KOPT-K1 (cell line): ENCODE results near the gene AGMO.

Experiments used
- H3K27ac ChIP-seq: fragments of 200-600 bp; sonication (generic); 2 replicates; pipeline ENCODE4 v1.5.1; 2016; ENCODE audit warnings: antibody characterized with exemption, mild to moderate bottlenecking, low read depth, low read length; ENCODE audit not compliant: poor library complexity, severe bottlenecking
- H3K36me3 ChIP-seq: fragments of 200-600 bp; sonication (generic); 2 replicates; pipeline ENCODE4 v1.5.1; 2017; ENCODE audit warnings: antibody characterized with exemption, mild to moderate bottlenecking, low read length, moderate library complexity; ENCODE audit not compliant: insufficient read depth
- H3K9me3 ChIP-seq: fragments of 200-600 bp; sonication (generic); 2 replicates; pipeline ENCODE4 v1.5.1; 2017; ENCODE audit warnings: antibody characterized with exemption, low read length, mild to moderate bottlenecking; ENCODE audit not compliant: insufficient read depth, poor library complexity, severe bottlenecking

AGMO gene

DNA sequence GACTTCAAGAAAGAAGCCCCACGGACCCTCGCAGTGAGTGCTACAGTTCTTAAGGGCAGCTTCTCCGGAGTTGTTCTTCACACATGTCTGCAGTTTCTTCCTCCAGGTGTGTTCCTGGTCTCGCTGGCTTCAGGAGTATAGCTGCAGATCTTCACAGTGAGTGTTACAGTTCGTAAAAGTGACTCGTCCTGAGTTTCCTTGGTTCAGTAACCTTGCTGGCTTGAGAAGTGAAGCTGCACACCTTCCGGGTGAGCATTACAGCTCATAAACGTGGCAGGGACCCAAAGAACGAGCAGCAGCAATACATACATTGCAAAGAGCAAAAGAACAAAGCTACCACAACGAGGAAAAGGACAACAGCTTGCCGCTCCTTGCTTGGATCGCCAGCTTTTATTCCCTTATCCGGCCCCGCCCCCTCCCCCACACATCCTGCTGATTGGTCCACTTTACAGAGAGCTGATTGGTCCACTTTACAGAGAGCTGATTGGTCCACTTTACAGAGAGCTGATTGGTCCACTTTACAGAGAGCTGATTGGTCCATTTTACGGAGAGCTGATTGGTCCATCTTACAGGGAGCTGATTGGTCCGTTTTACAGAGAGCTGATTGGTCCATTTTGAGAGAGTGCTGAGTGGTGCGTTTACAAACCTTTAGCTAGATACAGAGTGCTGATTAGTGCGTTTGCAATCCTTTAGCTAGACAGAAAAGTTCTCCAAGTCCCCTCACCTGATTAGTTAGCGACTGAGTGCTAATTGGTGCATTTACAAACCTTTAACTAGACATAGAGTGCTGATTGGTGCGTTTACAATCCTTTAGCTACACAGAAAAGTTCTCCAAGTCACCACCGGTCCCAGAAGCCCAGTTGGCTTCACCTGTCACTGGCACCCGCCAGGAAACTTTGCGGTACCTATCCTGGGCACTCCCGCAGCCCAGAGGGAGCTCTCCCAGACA is 165.3 kb downstream of the AGMO start:
- no peak overlapping the region for H3K27ac ChIP-seq
- peaks cover 8% of the 10 kb centered on the region for H3K9me3 ChIP-seq
- no peaks in the 10 kb centered on the region for H3K36me3 ChIP-seq

- H3K9me3 ChIP-seq = no peaks in the 10 kb centered on the region
- H3K36me3 ChIP-seq = no peaks in the 10 kb centered on the region
- H3K27ac ChIP-seq = no peak overlapping the region
Observed at GRCh38 chr7:15389073-15389472, 172.7 kb downstream of the AGMO start.

GRCh38 chr7:15378494-15379145 is 183.2 kb downstream of the AGMO start:
- H3K36me3 ChIP-seq = no peaks in the 10 kb centered on the region
- no peaks in the 10 kb centered on the region for H3K9me3 ChIP-seq
- no peak overlapping the region for H3K27ac ChIP-seq

DNA sequence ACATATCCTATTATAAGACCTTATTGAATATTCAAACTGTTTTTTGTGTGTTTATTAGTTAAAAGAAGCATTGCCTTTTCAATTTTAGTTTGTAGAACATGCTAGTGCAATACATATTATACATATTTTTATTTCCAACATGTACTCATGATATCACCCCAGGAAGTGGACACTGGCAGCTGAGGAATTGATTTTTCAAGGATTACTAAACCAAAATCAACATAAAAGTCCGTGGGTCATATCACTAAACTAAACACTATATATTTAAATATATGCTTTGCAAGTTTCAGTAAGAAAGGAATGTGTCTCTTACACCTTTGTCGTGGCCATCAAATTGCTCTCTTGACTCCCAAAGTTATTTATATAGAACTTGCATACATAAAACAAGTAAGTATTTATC is 185.2 kb downstream of the AGMO start:
- no peaks in the 10 kb centered on the region for H3K9me3 ChIP-seq
- no peak overlapping the region for H3K27ac ChIP-seq
- no peaks in the 10 kb centered on the region for H3K36me3 ChIP-seq

DNA sequence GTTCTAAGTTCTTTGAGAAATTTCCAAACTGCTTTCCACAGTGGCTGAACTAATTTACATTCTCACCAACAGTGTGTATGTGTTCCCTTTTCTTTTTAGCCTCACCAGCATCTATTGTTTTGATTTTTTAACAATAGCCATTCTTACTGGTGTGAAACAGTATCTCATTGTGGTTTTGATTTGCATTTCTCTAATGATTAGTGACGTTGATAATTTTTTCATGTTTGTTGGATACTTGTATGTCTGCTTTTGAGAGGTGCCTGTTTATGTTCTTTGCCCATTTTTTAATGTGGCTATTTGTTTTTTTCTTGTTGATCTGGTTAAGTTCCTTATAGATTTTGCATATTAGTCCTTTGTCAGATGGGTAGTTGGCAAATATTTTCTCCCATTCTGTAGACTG is 191.4 kb downstream of the AGMO start:
- Histone ChIP-seq H3K36me3 (no peaks in the 10 kb centered on the region), H3K9me3 (no peaks in the 10 kb centered on the region), H3K27ac (no peak overlapping the region)

DNA sequence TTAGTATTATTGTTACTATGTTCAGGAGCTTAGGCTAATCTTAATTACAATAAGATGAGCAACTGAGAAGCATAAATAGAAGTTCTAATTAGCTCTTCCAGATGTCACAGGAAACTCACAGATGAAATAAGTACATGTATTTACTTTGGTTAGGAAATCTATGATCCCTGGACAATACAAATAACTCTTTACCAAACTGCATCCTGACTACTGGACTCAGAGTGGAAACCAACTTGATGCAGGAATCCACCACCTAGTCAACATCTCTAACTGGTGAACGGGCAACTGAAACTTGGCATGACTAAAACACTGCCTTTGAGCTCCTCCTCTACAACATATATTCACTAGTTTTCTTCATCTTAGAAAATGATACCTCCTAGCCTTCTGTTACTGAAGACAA is 193.2 kb downstream of the AGMO start:
- Histone ChIP-seq H3K27ac (no peak overlapping the region), H3K9me3 (no peaks in the 10 kb centered on the region), H3K36me3 (no peaks in the 10 kb centered on the region)

DNA sequence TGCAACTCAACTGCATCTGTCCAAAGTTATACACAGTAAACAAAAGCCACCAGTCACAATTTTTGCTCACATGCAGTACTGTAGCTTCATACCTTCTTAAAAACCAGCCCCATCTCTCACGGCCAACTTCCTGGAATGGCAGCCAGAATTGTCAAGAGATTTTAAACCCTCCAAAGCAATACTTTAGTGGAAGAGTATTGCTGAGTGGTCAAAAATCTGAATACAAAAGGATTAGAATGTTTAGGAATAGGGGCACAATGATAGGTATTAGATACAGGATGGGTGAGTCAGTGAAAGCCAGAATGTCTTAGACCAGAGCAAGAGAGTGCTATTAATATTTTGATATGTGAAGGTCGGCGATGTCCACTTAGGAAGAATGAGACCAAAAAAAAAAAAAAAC is 193.9 kb downstream of the AGMO start:
- Histone ChIP-seq H3K27ac (no peak overlapping the region), H3K36me3 (no peaks in the 10 kb centered on the region), H3K9me3 (no peaks in the 10 kb centered on the region)

- no peak overlapping the region for H3K27ac ChIP-seq
- no peaks in the 10 kb centered on the region for H3K9me3 ChIP-seq
- H3K36me3 ChIP-seq = no peaks in the 10 kb centered on the region
Observed at GRCh38 chr7:15358112-15358511, 203.7 kb downstream of the AGMO start.

DNA sequence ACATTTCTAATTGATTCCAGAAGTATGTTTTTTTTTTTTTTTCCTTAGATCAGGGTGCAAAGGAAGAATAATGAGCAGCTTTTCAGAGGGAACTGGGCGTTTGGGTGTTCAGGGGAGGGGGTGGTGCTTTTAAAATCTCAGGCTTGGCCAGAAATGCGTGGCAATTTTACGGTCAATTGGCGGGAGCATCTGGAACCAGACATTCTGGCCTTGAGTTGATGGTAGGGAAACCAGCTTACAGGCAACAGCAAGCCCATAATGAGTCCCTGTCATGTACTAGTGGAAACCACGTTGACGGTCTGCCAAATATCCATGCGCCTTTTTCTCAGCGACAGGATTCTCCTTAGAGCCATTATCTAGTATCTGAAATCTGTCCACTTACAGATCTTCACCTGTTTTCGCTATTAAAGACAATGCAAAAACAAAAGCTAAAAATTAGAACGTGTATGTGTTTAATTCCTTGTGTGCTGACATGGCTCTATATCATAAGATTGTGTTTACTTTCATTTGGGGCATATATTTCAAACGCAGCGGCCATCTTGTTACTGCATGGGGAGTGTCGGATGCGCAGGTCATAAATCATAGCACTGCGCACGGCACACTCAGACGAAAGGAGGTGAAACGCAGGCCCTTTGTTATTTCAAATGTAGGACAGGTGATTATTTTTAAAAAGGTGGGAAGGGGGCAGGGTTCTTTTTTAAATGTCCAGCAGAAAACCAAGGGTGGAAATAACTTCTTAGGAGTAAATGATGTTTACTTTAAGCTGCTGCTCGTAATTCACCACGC is 209.2 kb downstream of the AGMO start:
- Histone ChIP-seq H3K9me3 (no peaks in the 10 kb centered on the region), H3K27ac (no peak overlapping the region), H3K36me3 (no peaks in the 10 kb centered on the region)

- peaks cover 6% of the 10 kb centered on the region for H3K9me3 ChIP-seq
- H3K36me3 ChIP-seq = no peaks in the 10 kb centered on the region
- no peak overlapping the region for H3K27ac ChIP-seq
Observed at GRCh38 chr7:15345216-15345615, 216.6 kb downstream of the AGMO start.

GRCh38 chr7:15341817-15342216 is 220.0 kb downstream of the AGMO start:
- Histone ChIP-seq H3K27ac (no peak overlapping the region), H3K9me3 (peaks cover 16% of the 10 kb centered on the region), H3K36me3 (no peaks in the 10 kb centered on the region)

DNA sequence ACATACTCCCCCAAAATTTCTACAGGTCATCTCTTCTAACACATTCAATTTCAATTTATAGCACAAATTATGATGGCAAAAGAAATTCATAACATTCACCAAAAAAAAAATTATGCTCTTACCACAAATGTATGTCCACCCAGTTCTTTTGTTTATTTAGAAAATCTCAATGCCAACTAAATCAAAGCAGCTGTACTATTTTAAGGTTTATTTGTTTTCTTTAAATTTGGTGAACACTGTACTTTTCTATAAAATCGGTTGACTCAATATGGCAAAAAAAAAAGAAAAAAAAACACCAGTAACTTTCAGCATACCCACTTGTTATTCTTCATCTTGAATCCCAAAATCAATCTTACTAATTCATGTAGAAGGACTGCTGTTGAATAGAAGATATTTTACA is 225.7 kb downstream of the AGMO start:
- H3K9me3 ChIP-seq = peaks cover 16% of the 10 kb centered on the region
- no peaks in the 10 kb centered on the region for H3K36me3 ChIP-seq
- H3K27ac ChIP-seq = no peak overlapping the region

DNA sequence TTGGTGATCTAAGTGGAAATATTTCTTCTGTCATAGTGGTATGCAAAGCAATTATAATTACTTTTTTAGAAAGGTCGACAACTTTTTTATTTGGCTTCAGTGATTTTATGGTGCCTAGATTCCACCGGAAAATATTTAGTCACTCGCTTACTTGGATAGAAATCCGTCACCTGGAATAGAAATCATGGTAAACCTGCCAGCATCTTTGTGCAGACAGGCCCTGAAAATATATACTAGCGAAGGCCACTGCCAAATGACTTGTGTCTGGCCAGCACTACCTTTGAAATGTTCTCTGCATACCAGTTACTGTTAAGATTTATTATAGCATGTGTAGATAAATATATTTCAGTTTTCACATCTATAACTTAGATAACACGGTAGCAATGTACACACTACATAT is 226.4 kb downstream of the AGMO start:
- H3K9me3 ChIP-seq = peaks cover 12% of the 10 kb centered on the region
- H3K36me3 ChIP-seq = no peaks in the 10 kb centered on the region
- no peak overlapping the region for H3K27ac ChIP-seq

GRCh38 chr7:15334536-15335263 is 227.1 kb downstream of the AGMO start:
- peaks cover 5% of the 10 kb centered on the region for H3K9me3 ChIP-seq
- no peaks in the 10 kb centered on the region for H3K36me3 ChIP-seq
- H3K27ac ChIP-seq = no peak overlapping the region

- Histone ChIP-seq H3K9me3 (no peaks in the 10 kb centered on the region), H3K36me3 (no peaks in the 10 kb centered on the region), H3K27ac (no peak overlapping the region)
Observed at GRCh38 chr7:15332956-15333355, 228.9 kb downstream of the AGMO start.
